Subcutaneous abdominal adipose tissue (tissue), 5 donors: Measurements from ENCODE around the gene EIF5A.

ENCODE experiments used
- H3K27ac ChIP-seq: one replicate; pipeline ENCODE4 v1.7.0; 2013; ENCODE audit warnings: low read depth, mild to moderate bottlenecking, inconsistent platforms, low read length, moderate library complexity
- H3K27me3 ChIP-seq, 5 donors: one replicate each; pipeline ENCODE4 v1.7.0; 2013; ENCODE audit warnings: low read length in 5 of 5, inconsistent platforms in 1 of 5; ENCODE audit not compliant: control insufficient read depth in 5 of 5, insufficient read depth in 4 of 5
- H3K36me3 ChIP-seq, 5 donors: one replicate each; pipeline ENCODE4 v1.7.0; 2013; ENCODE audit warnings: low read length in 5 of 5; ENCODE audit not compliant: control insufficient read depth in 5 of 5, insufficient read depth in 5 of 5
- H3K4me1 ChIP-seq, 5 donors: one replicate each; pipeline ENCODE4 v1.7.0; 2013; ENCODE audit warnings: low read length in 5 of 5, mild to moderate bottlenecking in 3 of 5, moderate library complexity in 1 of 5; ENCODE audit not compliant: control insufficient read depth in 5 of 5, insufficient read depth in 5 of 5
- H3K4me3 ChIP-seq, 5 donors: one replicate each; pipeline ENCODE4 v1.7.0; 2013; ENCODE audit warnings: low read length in 5 of 5, low read depth in 1 of 5
- H3K9ac ChIP-seq, 5 donors: one replicate each; pipeline ENCODE4 v1.7.0; 2013; ENCODE audit warnings: low read length in 5 of 5, mild to moderate bottlenecking in 4 of 5, moderate library complexity in 3 of 5
- H3K9me3 ChIP-seq, 5 donors: one replicate each; pipeline ENCODE4 v1.7.0; 2013; ENCODE audit warnings: low read length in 5 of 5; ENCODE audit not compliant: control insufficient read depth in 5 of 5
- donor health status: healthy.
- donor health status: healthy.
- donor health status: healthy.
- donor health status: healthy.
- donor health status: healthy.

Gene EIF5A

DNA sequence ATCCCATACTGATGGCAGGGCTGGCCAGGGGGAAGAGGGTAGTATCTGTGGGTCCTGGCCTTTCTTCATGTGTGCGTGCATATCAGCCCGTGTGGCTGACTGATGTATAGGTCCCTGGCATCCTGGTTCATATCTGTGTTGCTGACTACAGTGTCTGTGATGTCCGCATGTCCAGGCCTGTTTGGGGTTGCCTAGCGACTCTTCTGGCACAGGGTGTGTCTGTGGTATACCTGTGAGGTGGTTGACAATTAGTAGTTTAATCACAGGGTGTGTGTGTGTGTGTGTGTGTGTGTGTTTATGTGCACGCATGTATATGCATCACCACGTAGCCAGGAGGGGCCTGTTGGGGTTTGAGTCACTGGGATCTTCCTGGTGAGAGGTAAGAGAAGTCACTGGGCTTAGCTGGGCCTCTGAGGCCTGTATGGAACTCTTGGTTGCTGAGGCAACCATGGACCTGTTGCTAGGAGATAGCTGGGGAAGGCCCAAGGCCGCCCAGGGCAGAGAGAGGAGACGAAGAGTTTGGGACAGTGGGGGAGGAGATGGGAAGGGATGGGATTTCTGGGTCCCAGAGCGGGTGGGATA, 46.9 kb downstream of the EIF5A start:
- no peaks in the 10 kb centered on the region for H3K27me3 ChIP-seq
- H3K9ac ChIP-seq, result peak overlapping the region in 1 of 5 donors; percentile 51
- no peaks in the 10 kb centered on the region for H3K36me3 ChIP-seq
- peak overlapping the region; percentile 98 for H3K27ac ChIP-seq
- no peaks in the 10 kb centered on the region for H3K9me3 ChIP-seq
- H3K4me3 ChIP-seq, result no peak overlapping the region
- peaks cover 3 to 55% (median 47%) of the 10 kb centered on the region in 5 donors for H3K4me1 ChIP-seq

DNA sequence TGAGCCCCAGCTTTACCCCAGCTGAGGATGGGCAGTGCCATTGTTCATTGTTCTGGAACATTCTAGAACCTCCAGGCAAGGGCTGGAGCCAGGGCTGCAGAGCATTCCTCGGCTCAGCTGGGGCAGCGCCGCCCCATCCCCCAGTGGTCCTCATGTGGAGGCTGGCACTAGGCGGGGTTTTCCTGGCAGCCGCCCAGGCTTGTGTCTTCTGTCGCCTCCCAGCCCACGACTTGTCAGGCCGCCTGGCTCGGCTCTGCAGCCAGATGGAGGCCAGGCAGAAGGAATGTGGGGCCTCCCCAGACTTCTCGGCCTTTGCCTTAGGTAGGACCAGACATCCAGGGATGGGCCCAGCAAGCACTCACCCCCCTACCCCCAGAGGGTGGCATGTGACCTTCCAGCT, 47.6 kb downstream of the EIF5A start, which contains the start of gene TMEM95:
TSS of gene TMEM95 (plus strand) at position 104 of the 400 bp plus-strand sequence. CDS start at position 153, 49 bp downstream.
- H3K4me3 ChIP-seq, result no peak within 1 kb of the TSS

DNA sequence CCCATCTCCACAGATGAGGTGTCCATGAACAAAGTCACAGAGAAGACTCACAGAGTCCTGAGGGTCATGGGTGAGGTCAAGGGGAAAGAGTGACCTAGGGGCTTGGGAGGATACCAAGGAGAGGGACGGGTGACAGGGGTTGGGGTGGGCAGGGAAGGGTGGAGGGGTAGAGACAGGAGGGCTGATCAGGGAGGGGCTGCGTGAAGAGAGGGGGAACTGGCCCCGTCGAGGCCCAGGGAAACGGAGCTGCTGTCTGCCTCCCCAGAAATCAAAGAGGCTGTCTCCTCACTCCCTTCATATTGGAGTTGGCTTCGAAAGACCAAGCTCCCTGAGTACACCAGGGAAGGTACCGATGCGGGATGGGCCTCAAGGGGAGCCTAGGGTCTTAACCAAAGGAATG, 48.1 kb downstream of the EIF5A start:
- H3K4me3 ChIP-seq, result no peak overlapping the region
- H3K27ac ChIP-seq, result peak overlapping the region; percentile 98
- no peaks in the 10 kb centered on the region for H3K27me3 ChIP-seq
- H3K9ac ChIP-seq, result peak overlapping the region in 1 of 5 donors; percentile 29
- no peaks in the 10 kb centered on the region for H3K36me3 ChIP-seq
- H3K4me1 ChIP-seq, result peaks cover 3 to 44% (median 36%) of the 10 kb centered on the region in 5 donors
- H3K9me3 ChIP-seq, result no peaks in the 10 kb centered on the region

More for the DNA sequence above, 47.6 kb downstream of the EIF5A start, which contains the start of gene TMEM95:
- H3K36me3 ChIP-seq, result no peaks in the 10 kb centered on the region
- no peaks in the 10 kb centered on the region for H3K27me3 ChIP-seq
- H3K27ac ChIP-seq, result peak within 1 kb of the TSS; percentile 98
- H3K9ac ChIP-seq, result peak within 1 kb of the TSS in 3 of 5 donors; percentile 19 to 51 (median 29)
- H3K9me3 ChIP-seq, result no peaks in the 10 kb centered on the region
- peaks cover 3 to 48% (median 40%) of the 10 kb centered on the region in 5 donors for H3K4me1 ChIP-seq

DNA sequence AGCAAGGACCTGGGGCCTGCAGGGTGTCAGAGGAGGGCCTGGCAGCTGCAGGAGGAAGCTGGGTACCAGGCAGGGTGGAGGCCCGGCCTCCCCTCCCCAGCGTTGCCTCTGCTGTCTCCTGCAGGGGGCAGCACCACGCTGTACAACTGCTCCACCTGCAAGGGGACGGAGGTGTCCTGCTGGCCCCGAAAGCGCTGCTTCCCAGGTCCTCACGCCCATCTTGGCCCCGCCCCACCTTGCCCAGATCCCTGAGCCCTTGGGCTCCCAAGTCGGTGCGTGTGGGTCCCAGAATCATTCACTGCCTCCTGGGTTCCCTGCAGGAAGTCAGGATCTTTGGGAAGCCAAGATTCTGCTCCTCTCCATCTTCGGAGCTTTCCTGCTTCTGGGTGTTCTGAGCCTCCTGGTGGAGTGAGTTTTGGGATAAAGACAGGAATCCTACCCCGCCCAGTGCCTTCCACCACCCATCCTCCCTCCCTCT, 48.7 kb downstream of the EIF5A start:
- Histone ChIP-seq H3K4me1 (peaks cover 3 to 39% (median 31%) of the 10 kb centered on the region in 5 donors), H3K27ac (no peak overlapping the region), H3K4me3 (no peak overlapping the region), H3K27me3 (no peaks in the 10 kb centered on the region), H3K9me3 (no peaks in the 10 kb centered on the region), H3K36me3 (no peaks in the 10 kb centered on the region), H3K9ac (peak overlapping the region in 1 of 5 donors; percentile 29)

DNA sequence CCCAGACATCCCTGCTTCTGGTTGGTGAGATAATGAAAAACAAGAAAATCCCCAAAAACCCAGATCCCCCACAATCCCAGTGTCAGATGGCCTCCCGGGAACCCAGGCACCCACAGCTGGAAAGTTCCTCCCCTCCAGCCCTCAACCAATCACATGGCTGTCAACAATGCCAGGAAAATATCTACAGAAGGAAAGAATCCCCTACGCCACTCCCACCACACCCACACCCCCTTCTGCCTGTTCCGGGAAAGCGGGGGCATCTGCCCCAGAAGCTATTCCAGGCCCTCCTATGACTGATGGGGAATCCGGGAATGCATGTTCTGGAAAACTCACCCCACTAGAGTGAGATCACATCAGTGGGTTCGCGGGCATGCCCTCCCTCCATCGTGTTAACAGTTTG, 49.3 kb downstream of the EIF5A start:
- Histone ChIP-seq H3K9ac (no peak overlapping the region), H3K27ac (no peak overlapping the region), H3K36me3 (no peaks in the 10 kb centered on the region), H3K4me3 (no peak overlapping the region), H3K9me3 (no peaks in the 10 kb centered on the region), H3K4me1 (peaks cover 3 to 36% (median 29%) of the 10 kb centered on the region in 5 donors), H3K27me3 (peaks cover 0 to under 1% (median 0%) of the 10 kb centered on the region in 5 donors)

DNA sequence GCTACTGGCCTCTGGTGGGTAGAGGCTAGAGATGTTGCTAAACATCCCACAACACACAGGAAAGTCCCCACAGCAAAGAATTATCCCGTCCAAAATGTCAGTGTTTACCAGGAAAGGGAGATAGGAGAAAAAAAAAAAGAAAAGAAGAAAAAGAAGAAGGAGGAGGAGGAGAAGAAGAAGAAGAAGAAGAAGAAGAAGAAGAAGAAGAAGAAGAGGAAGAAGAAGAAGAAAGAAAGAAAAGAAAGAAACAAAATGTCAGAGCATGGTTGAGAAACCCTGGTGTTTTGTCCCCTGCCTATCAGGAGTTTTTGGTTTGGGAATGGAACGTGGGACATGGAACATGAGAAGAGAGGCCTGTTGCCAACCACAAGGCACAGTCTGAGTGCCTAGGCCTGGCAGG, 50.0 kb downstream of the EIF5A start:
- Histone ChIP-seq H3K4me3 (no peak overlapping the region), H3K36me3 (no peaks in the 10 kb centered on the region), H3K9me3 (no peaks in the 10 kb centered on the region), H3K4me1 (peaks cover 3 to 32% (median 27%) of the 10 kb centered on the region in 5 donors), H3K27me3 (peaks cover 0 to 4% (median 0%) of the 10 kb centered on the region in 5 donors), H3K27ac (no peak overlapping the region), H3K9ac (no peak overlapping the region)

DNA sequence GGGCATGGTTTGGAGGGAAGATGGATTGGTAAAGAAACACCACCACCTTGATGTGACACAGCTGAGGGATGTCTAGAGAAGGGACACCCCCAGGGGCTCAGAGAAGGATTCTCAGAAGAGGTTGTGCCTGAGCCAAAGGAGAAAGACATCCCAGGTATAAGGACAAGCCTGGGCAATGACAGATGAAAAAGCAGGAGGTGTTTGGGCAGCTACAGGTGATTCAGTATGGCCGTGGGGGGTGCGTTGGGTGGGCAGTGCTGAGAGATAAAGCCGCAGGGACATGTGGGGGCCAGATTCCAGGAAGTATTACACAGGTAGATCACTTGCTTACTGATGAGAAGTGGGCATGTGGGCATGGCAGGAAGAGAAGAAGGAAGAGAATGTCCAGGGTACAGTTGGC, 54.5 kb downstream of the EIF5A start:
- H3K4me3 ChIP-seq, result no peak overlapping the region
- no peaks in the 10 kb centered on the region for H3K4me1 ChIP-seq
- H3K36me3 ChIP-seq, result no peaks in the 10 kb centered on the region
- H3K9ac ChIP-seq, result no peak overlapping the region
- peaks cover 0 to 4% (median 0%) of the 10 kb centered on the region in 5 donors for H3K27me3 ChIP-seq
- H3K27ac ChIP-seq, result no peak overlapping the region
- H3K9me3 ChIP-seq, result no peaks in the 10 kb centered on the region
